ENCODE results near the gene VSNL1. TPM values are rescaled to one million over a fixed set of nuclear protein-coding genes. Genes with fewer than 3 reads are reported as not detected.

Gene VSNL1
- total RNA-seq, 3 donors from 2014 or later = not detected

- Mint-ChIP-seq H3K9me3 (no peaks in the 10 kb centered on the region), H3K4me3 (no peak overlapping the region), H3K4me1 (ENCODE audit: low read depth) (no peaks in the 10 kb centered on the region), H3K27me3 (ENCODE audit: low read depth) (no peaks in the 10 kb centered on the region), H3K36me3 (ENCODE audit: insufficient read depth) (peaks cover 37% of the 10 kb centered on the region)
- ATAC-seq = no peak
- DNase-seq = no peak
These were observed 141.8 kb downstream of the VSNL1 start for GRCh38 chr2:17682098-17682857.

- Mint-ChIP-seq H3K9me3 (no peaks in the 10 kb centered on the region), H3K4me3 (no peak overlapping the region), H3K36me3 (ENCODE audit: insufficient read depth) (peaks cover 42% of the 10 kb centered on the region), H3K4me1 (ENCODE audit: low read depth) (no peaks in the 10 kb centered on the region), H3K27me3 (ENCODE audit: low read depth) (no peaks in the 10 kb centered on the region)
- no peak for DNase-seq
- ATAC-seq = no peak
These were observed 143.5 kb downstream of the VSNL1 start for GRCh38 chr2:17683981-17684380.

- DNase-seq (no peak), ATAC-seq (no peak)
- Mint-ChIP-seq H3K4me3 (no peak overlapping the region), H3K4me1 (ENCODE audit: low read depth) (no peaks in the 10 kb centered on the region), H3K36me3 (ENCODE audit: insufficient read depth) (peaks cover 47% of the 10 kb centered on the region), H3K9me3 (no peaks in the 10 kb centered on the region), H3K27me3 (ENCODE audit: low read depth) (no peaks in the 10 kb centered on the region)
These were observed 148.1 kb downstream of the VSNL1 start for GRCh38 chr2:17688600-17688999.

- DNase-seq (no peak), ATAC-seq (no peak)
- Mint-ChIP-seq H3K36me3 (ENCODE audit: insufficient read depth) (peaks cover 48% of the 10 kb centered on the region), H3K4me3 (no peak overlapping the region), H3K4me1 (ENCODE audit: low read depth) (no peaks in the 10 kb centered on the region), H3K27me3 (ENCODE audit: low read depth) (no peaks in the 10 kb centered on the region), H3K9me3 (no peaks in the 10 kb centered on the region)
These were observed 148.5 kb downstream of the VSNL1 start for GRCh38 chr2:17689010-17689409.

- Mint-ChIP-seq H3K4me1 (ENCODE audit: low read depth) (no peaks in the 10 kb centered on the region), H3K9me3 (no peaks in the 10 kb centered on the region), H3K27me3 (ENCODE audit: low read depth) (no peaks in the 10 kb centered on the region), H3K36me3 (ENCODE audit: insufficient read depth) (peaks cover 49% of the 10 kb centered on the region), H3K4me3 (no peak overlapping the region)
- no peak for ATAC-seq
- DNase-seq = no peak
These were observed 150.3 kb downstream of the VSNL1 start for GRCh38 chr2:17690776-17691175.

Other genes with a start within 250 kb of the VSNL1 start
- not detected for gene RAD51AP2, start 22.3 kb upstream of the VSNL1 start, total RNA-seq
- gene SMC6, start 213.1 kb downstream of the VSNL1 start, total RNA-seq = 10 to 100 TPM; 18.2 to 20.7 (median 18.2) TPM
- gene GEN1, start 213.4 kb downstream of the VSNL1 start, total RNA-seq = 10 to 100 TPM; 14.1 to 24.2 (median 21.6) TPM

Data from activated T-cell treated with anti-CD3 and anti-CD28 coated beads, Interleukin-2, amount 50 U/mL, for 4 hours (primary cell).